Neural progenitor cell (in vitro differentiated cells): ENCODE measurements around the gene ASIC2. TPM values are rescaled to one million over a fixed set of nuclear protein-coding genes. Genes with fewer than 3 reads are reported as not detected.

Experiments used
- DNase-seq: peaks from one replicate; pipeline ENCODE4 v3.0.0-alpha.2; 2016; ENCODE audit warnings: low spot score
- H2AFZ ChIP-seq: fragments of 200-600 bp; sonication (generic); replicated peaks from 2 replicates; pipeline ENCODE4 v1.6.1; 2016; ENCODE audit warnings: antibody characterized with exemption
- H3F3A ChIP-seq: fragments of 200-600 bp; sonication (generic); 2 replicates; pipeline ENCODE4 v1.6.1; 2016; ENCODE audit warnings: antibody characterized with exemption, low read depth
- H3K27ac ChIP-seq: fragments of 200-600 bp; sonication (generic); 2 replicates; pipeline ENCODE4 v1.5.1; 2016; ENCODE audit warnings: mild to moderate bottlenecking
- H3K27me3 ChIP-seq: fragments of 200-600 bp; sonication (generic); 2 replicates; pipeline ENCODE4 v1.6.1; 2016; ENCODE audit warnings: mild to moderate bottlenecking, moderate library complexity
- H3K36me3 ChIP-seq: fragments of 200-600 bp; sonication (generic); 2 replicates; pipeline ENCODE4 v1.5.1; 2016
- H3K4me1 ChIP-seq: fragments of 200-600 bp; sonication (generic); 2 replicates; pipeline ENCODE4 v1.6.1; 2016; ENCODE audit warnings: mixed run types
- H3K4me2 ChIP-seq: fragments of 200-600 bp; sonication (generic); 2 replicates; pipeline ENCODE4 v1.6.1; 2016
- H3K4me3 ChIP-seq: fragments of 200-600 bp; sonication (generic); 2 replicates; pipeline ENCODE4 v1.5.1; 2016
- H3K79me2 ChIP-seq: fragments of 200-600 bp; sonication (generic); 2 replicates; pipeline ENCODE4 v1.6.1; 2016; ENCODE audit warnings: low read depth
- H3K9ac ChIP-seq: fragments of 200-600 bp; sonication (generic); 2 replicates; pipeline ENCODE4 v1.6.1; 2016
- H3K9me3 ChIP-seq: fragments of 200-600 bp; sonication (generic); 2 replicates; pipeline ENCODE4 v1.5.1; 2016; ENCODE audit warnings: low read depth
- H4K20me1 ChIP-seq: fragments of 200-600 bp; sonication (generic); 2 replicates; pipeline ENCODE4 v1.6.1; 2016; ENCODE audit warnings: low read depth
- H3K27ac Mint-ChIP-seq: 3 replicates; pipeline ENCODE4 v1.8.0; 2021; ENCODE audit warnings: mixed read lengths
- H3K27me3 Mint-ChIP-seq: 2 replicates; pipeline ENCODE4 v1.8.0; 2022; ENCODE audit warnings: low read depth, mild to moderate bottlenecking, inconsistent platforms, moderate library complexity, mixed read lengths; ENCODE audit not compliant: insufficient read depth
- H3K36me3 Mint-ChIP-seq: 3 replicates; pipeline ENCODE4 v1.8.0; 2021; ENCODE audit warnings: mixed read lengths
- H3K4me1 Mint-ChIP-seq: 3 replicates; pipeline ENCODE4 v1.8.0; 2021; ENCODE audit warnings: mixed read lengths
- H3K4me3 Mint-ChIP-seq: 3 replicates; pipeline ENCODE4 v1.8.0; 2021; ENCODE audit warnings: mild to moderate bottlenecking, moderate library complexity, mixed read lengths
- H3K9me3 Mint-ChIP-seq: 3 replicates; pipeline ENCODE4 v1.8.0; 2020; ENCODE audit warnings: mixed read lengths
- CTCF ChIP-seq: fragments of 200-600 bp; sonication (generic); IDR thresholded peaks from 2 replicates; pipeline ENCODE4 v1.5.1; 2017; ENCODE audit warnings: antibody characterized with exemption, mild to moderate bottlenecking
- EZH2 ChIP-seq: fragments of 200-600 bp; sonication (generic); IDR thresholded peaks from 2 replicates; pipeline ENCODE4 v1.6.1; 2017; ENCODE audit warnings: antibody characterized with exemption, mild to moderate bottlenecking, moderate library complexity
- EZH2phosphoT487 ChIP-seq: fragments of 200-600 bp; sonication (generic); IDR thresholded peaks from 2 replicates; pipeline ENCODE4 v1.6.1; 2017; ENCODE audit warnings: antibody characterized with exemption
- total RNA-seq: library from RNA; depleted of rRNA; stranded (reverse); fragments of >200 nt; gene quantifications from 2 replicates; pipeline ENCODE4 v1.2.3, GENCODE V29; 2015; ENCODE audit warnings: low replicate concordance

ASIC2 gene
- total RNA-seq, 1 donor from 2014 or later, result 2.3 TPM

- no peaks in the 10 kb centered on the region for H3K4me1 Mint-ChIP-seq
- TF ChIP-seq EZH2phosphoT487, result no peak
- no peak for TF ChIP-seq CTCF
- TF ChIP-seq EZH2, result no peak
- DNase-seq, result no peak
- Histone ChIP-seq H3K4me2 (no peak overlapping the region), H3K27me3 (no peaks in the 10 kb centered on the region), H3F3A (no peaks in the 10 kb centered on the region), H3K4me3 (no peak overlapping the region), H3K27ac (no peak overlapping the region), H4K20me1 (no peaks in the 10 kb centered on the region), H3K9ac (no peak overlapping the region), H3K36me3 (no peaks in the 10 kb centered on the region), H3K4me1 (peaks cover 9% of the 10 kb centered on the region), H3K9me3 (no peaks in the 10 kb centered on the region), H2AFZ (no peak overlapping the region), H3K79me2 (no peaks in the 10 kb centered on the region)
- no peak overlapping the region for H3K27ac Mint-ChIP-seq
- H3K36me3 Mint-ChIP-seq, result no peaks in the 10 kb centered on the region
- H3K9me3 Mint-ChIP-seq, result no peaks in the 10 kb centered on the region
- no peak overlapping the region for H3K4me3 Mint-ChIP-seq
- peaks cover 5% of the 10 kb centered on the region for H3K27me3 Mint-ChIP-seq
These were observed 141.5 kb downstream of the ASIC2 start for GRCh38 chr17:33151565-33151964.

GRCh38 chr17:33145941-33146340, 147.2 kb downstream of the ASIC2 start:
- no peaks in the 10 kb centered on the region for H3K36me3 ChIP-seq
- H3K27ac ChIP-seq, result no peak overlapping the region
- TF ChIP-seq EZH2 (no peak), CTCF (no peak), EZH2phosphoT487 (no peak)
- H3K27me3 ChIP-seq, result no peaks in the 10 kb centered on the region
- no peak overlapping the region for H3K9ac ChIP-seq
- no peak for DNase-seq
- H3K4me3 Mint-ChIP-seq, result no peak overlapping the region
- H3K36me3 Mint-ChIP-seq, result no peaks in the 10 kb centered on the region
- H3K27me3 Mint-ChIP-seq, result no peaks in the 10 kb centered on the region
- H2AFZ ChIP-seq, result no peak overlapping the region
- H3K9me3 Mint-ChIP-seq, result no peaks in the 10 kb centered on the region
- no peak overlapping the region for H3K4me3 ChIP-seq
- no peaks in the 10 kb centered on the region for H3K9me3 ChIP-seq
- peaks cover 4% of the 10 kb centered on the region for H3K4me1 ChIP-seq
- no peak overlapping the region for H3K4me2 ChIP-seq
- peaks cover 1% of the 10 kb centered on the region for H3K4me1 Mint-ChIP-seq
- no peaks in the 10 kb centered on the region for H3K79me2 ChIP-seq
- H3K27ac Mint-ChIP-seq, result no peak overlapping the region
- H4K20me1 ChIP-seq, result peaks cover under 1% of the 10 kb centered on the region
- H3F3A ChIP-seq, result peaks cover 5% of the 10 kb centered on the region

- no peaks in the 10 kb centered on the region for H3K9me3 ChIP-seq
- no peak overlapping the region for H3K9ac ChIP-seq
- no peak overlapping the region for H3K4me3 ChIP-seq
- Mint-ChIP-seq H3K36me3 (no peaks in the 10 kb centered on the region), H3K4me1 (peaks cover 10% of the 10 kb centered on the region), H3K4me3 (no peak overlapping the region), H3K27ac (no peak overlapping the region), H3K9me3 (no peaks in the 10 kb centered on the region), H3K27me3 (peaks cover 2% of the 10 kb centered on the region)
- H3K79me2 ChIP-seq, result no peaks in the 10 kb centered on the region
- H3F3A ChIP-seq, result peaks cover 16% of the 10 kb centered on the region
- H3K27me3 ChIP-seq, result no peaks in the 10 kb centered on the region
- H4K20me1 ChIP-seq, result peaks cover 3% of the 10 kb centered on the region
- H3K27ac ChIP-seq, result no peak overlapping the region
- no peak overlapping the region for H2AFZ ChIP-seq
- H3K4me1 ChIP-seq, result peaks cover 15% of the 10 kb centered on the region
- DNase-seq, result no peak
- no peak for TF ChIP-seq CTCF
- TF ChIP-seq EZH2phosphoT487, result no peak
- no peak for TF ChIP-seq EZH2
- no peaks in the 10 kb centered on the region for H3K36me3 ChIP-seq
- no peak overlapping the region for H3K4me2 ChIP-seq
These were observed 148.3 kb downstream of the ASIC2 start for GRCh38 chr17:33144837-33145236.
